GM13976 (cell line): ENCODE results near the gene CDKL1.

Experiments used
- DNase-seq: peaks from one replicate; pipeline ENCODE4 v3.0.0; 2012; ENCODE audit warnings: low spot score
- CTCF ChIP-seq: IDR thresholded peaks from 2 replicates; pipeline ENCODE4 v1.5.1; 2012; ENCODE audit warnings: borderline replicate concordance, mild to moderate bottlenecking; ENCODE audit not compliant: insufficient read depth; ENCODE audit errors: extremely low read depth, missing control alignments, control extremely low read depth
- in situ Hi-C: fragments of 300-500 bp; cut with MboI; formaldehyde crosslinking; loops from one replicate; pipeline ENCODE4 v1.12.0; 2022; ENCODE audit warnings: low sequenced_read_pairs, mixed read lengths, inconsistent platforms; ENCODE audit not compliant: unreplicated experiment

Gene CDKL1

GRCh38 chr14:50340045-50340444, 56.6 kb downstream of the CDKL1 start:
- DNase-seq = no peak
- in situ Hi-C loops = no loop called here
- no peak for TF ChIP-seq CTCF

GRCh38 chr14:50339178-50339804, 57.4 kb downstream of the CDKL1 start:
- in situ Hi-C loops = no loop called here
- TF ChIP-seq CTCF = no peak
- DNase-seq = no peak

- no peak for DNase-seq
- in situ Hi-C loops = no loop called here
- TF ChIP-seq CTCF = no peak
Measured at GRCh38 chr14:50338587-50338986, 58.1 kb downstream of the CDKL1 start.

GRCh38 chr14:50335989-50336824, 60.5 kb downstream of the CDKL1 start:
- in situ Hi-C loops = no loop called here
- TF ChIP-seq CTCF = no peak
- peak; percentile 37 for DNase-seq

GRCh38 chr14:50335389-50335788, 61.3 kb downstream of the CDKL1 start:
- no peak for TF ChIP-seq CTCF
- in situ Hi-C loops = no loop called here
- DNase-seq = no peak

- TF ChIP-seq CTCF = no peak
- no peak for DNase-seq
- in situ Hi-C loops = no loop called here
Measured at GRCh38 chr14:50334211-50334610, 62.5 kb downstream of the CDKL1 start.
